Psoas muscle (tissue), 8 donors: ENCODE measurements around the gene UBAC2. TPM values are rescaled to one million over a fixed set of nuclear protein-coding genes. Genes with fewer than 3 reads are reported as not detected.
"Not testable (repeated sequence)": the region's sequence is repeated elsewhere in the genome, so short reads cannot be mapped to it uniquely, and the experiment has no call there.

Source experiments
- ATAC-seq, 4 donors: fragments of 200-7000 bp; cut with Tn5 transposase; one replicate each; pipeline ENCODE4 v1.9.1; 2020; ENCODE audit warnings: moderate library complexity in 3 of 4, mild to moderate bottlenecking in 2 of 4
- DNase-seq, 2 donors: peaks; one replicate each; pipeline ENCODE4 v3.0.0-alpha.2; 2020
- H3K27ac ChIP-seq: fragments of 200-600 bp; one replicate; pipeline ENCODE4 v1.8.0; 2022
- H3K27me3 ChIP-seq, 3 donors: fragments of 200-600 bp in 1 of 3; one replicate each; pipeline versions ENCODE4 v1.6.1 to v1.8.0; 2013 to 2022; ENCODE audit warnings: low read length in 2 of 3, mild to moderate bottlenecking in 2 of 3, moderate library complexity in 1 of 3; ENCODE audit not compliant: insufficient read depth in 3 of 3
- H3K36me3 ChIP-seq, 2 donors: fragments of 200-600 bp in 1 of 2; one replicate each; pipeline versions ENCODE4 v1.6.1 to v1.8.0; 2013 to 2022; ENCODE audit warnings: low read depth in 1 of 2, mild to moderate bottlenecking in 1 of 2, moderate library complexity in 1 of 2; ENCODE audit not compliant: insufficient read depth in 1 of 2
- H3K4me1 ChIP-seq: fragments of 200-600 bp; one replicate; pipeline ENCODE4 v1.8.0; 2022
- H3K4me3 ChIP-seq: fragments of 200-600 bp; one replicate; pipeline ENCODE4 v1.8.0; 2022; ENCODE audit warnings: mild to moderate bottlenecking
- H3K9me3 ChIP-seq: fragments of 200-600 bp; one replicate; pipeline ENCODE4 v1.8.0; 2022
- CTCF ChIP-seq: fragments of 200-600 bp; IDR thresholded peaks from one replicate; pipeline ENCODE4 v1.8.0; 2022; ENCODE audit warnings: antibody characterized with exemption
- WGBS, 3 donors: extraction: QIAGEN DNeasy Blood & Tissue Kit; methylation state at CpG; one replicate each; pipeline versions ENCODE4 v1.1.6 to v1.1.7; 2013; 5-methylcytosine and 5-hydroxymethylcytosine counted together
- intact Hi-C, 2 donors: fragments of 100-400 bp; cut with DNase I; formaldehyde crosslinking; loops; one replicate each; pipeline versions ENCODE4 v1.11.0 to v1.14.2; 2022
- polyA plus RNA-seq, 3 donors: library from polyadenylated mRNA; stranded (reverse); fragments of 200-250 nt; gene quantifications; one replicate each; pipeline ENCODE4 v1.2.3, GENCODE V29; 2013
- total RNA-seq, 4 donors: library from RNA; stranded (reverse); fragmentation: NEBNext Ultra II Directional in 2 of 4; extraction: Animal tissue kit (Norgen Biotek cat#: 25700) in 2 of 4; gene quantifications; one replicate each; pipeline versions ENCODE4 v1.2.1 to v1.2.4, GENCODE V29; 2021 to 2023
- donor health status: healthy with polysubstance abuse.
- donor health status: DM: no; HTN: no; CAD: no; lungs with moderate emphysema.
- donor health status: Bipolar disorder and iron deficiency.
- donor health status: healthy.
- donor health status: DM: yes; HTN: yes; CAD: no.
- donor health status: DM: no; HTN: no; CAD: no.
- donor health status: DM: no; HTN: no; CAD: no.
- donor health status: DM: yes; HTN: yes; CAD: no.

UBAC2 gene
- total and polyA plus RNA-seq, 7 donors = 54.1 to 97.1 (median 71.7) TPM

GRCh38 chr13:99226513-99226912, 25.9 kb downstream of the UBAC2 start:
- no peaks in the 10 kb centered on the region for H3K9me3 ChIP-seq
- peaks cover 71% of the 10 kb centered on the region for H3K4me1 ChIP-seq
- no peak for ATAC-seq
- H3K27ac ChIP-seq = peak overlapping the region; percentile 58
- no peaks in the 10 kb centered on the region for H3K36me3 ChIP-seq
- no peak overlapping the region for H3K4me3 ChIP-seq
- H3K27me3 ChIP-seq = no peaks in the 10 kb centered on the region
- no peak for DNase-seq
- intact Hi-C loops = loop anchor here in 1 of 2 donors (5.0 kb wide), 1 partner anchor 36 kb away; no protein-coding TSS in a partner anchor
- no peak for TF ChIP-seq CTCF
- WGBS, 3 donors = 65 to 68% (median 65%) methylated on average over 2 of the region's 2 CpGs

DNA sequence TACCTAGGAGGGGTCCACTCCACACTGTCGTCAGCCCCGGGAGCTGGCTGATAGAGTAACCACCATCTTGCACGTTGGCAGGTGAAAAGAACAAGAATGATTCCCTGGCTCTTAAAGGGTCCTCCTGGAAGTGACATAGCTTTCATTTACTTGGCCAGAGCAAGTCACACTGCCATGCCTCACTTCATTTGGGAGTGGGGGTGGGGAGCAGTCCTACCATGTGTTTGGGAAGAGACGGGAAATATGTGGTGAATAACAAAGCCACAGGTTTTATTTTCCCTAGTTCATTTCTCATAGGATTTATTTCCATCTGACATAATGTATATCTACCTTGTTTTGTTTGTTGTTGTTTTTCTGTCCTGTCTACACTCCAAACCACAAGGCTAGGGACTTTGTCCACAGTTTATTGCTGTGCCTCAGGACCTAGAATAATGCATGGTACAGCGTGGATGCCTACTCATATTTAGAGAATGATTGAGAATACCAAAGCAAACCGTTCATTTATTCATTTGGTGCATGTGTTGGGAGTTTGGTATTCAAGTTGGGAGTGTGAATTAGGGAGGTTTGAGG, 26.8 kb downstream of the UBAC2 start:
- 90 to 94% (median 91%) methylated on average over 6 of the region's 6 CpGs for WGBS, 3 donors
- ATAC-seq = no peak

GRCh38 chr13:99227909-99228688, 27.4 kb downstream of the UBAC2 start:
- WGBS, 3 donors = 77 to 88% (median 79%) methylated on average over 15 of the region's 15 CpGs
- intact Hi-C loops = loop anchor here in 1 of 2 donors (5.0 kb wide), 1 partner anchor 34 kb away; no protein-coding TSS in a partner anchor
- DNase-seq (peak; percentile 51 to 72), ATAC-seq (peak; percentile 60 to 90 (median 80))
- H3K9me3 ChIP-seq = no peaks in the 10 kb centered on the region
- peak overlapping the region; percentile 83 for H3K27ac ChIP-seq
- no peaks in the 10 kb centered on the region for H3K36me3 ChIP-seq
- H3K4me1 ChIP-seq = peaks cover 76% of the 10 kb centered on the region
- H3K4me3 ChIP-seq = no peak overlapping the region
- TF ChIP-seq CTCF = no peak
- no peaks in the 10 kb centered on the region for H3K27me3 ChIP-seq

More for the DNA sequence above, 26.8 kb downstream of the UBAC2 start:
- no peak for DNase-seq
- H3K27ac ChIP-seq = peak overlapping the region; percentile 83
- intact Hi-C loops = loop anchor here in 1 of 2 donors (5.0 kb wide), 1 partner anchor 35 kb away; no protein-coding TSS in a partner anchor
- TF ChIP-seq CTCF = no peak
- no peak overlapping the region for H3K4me3 ChIP-seq
- no peaks in the 10 kb centered on the region for H3K36me3 ChIP-seq
- H3K4me1 ChIP-seq = peaks cover 74% of the 10 kb centered on the region
- H3K9me3 ChIP-seq = no peaks in the 10 kb centered on the region
- no peaks in the 10 kb centered on the region for H3K27me3 ChIP-seq

- ATAC-seq = peak; percentile 29 to 69 (median 41)
- no peaks in the 10 kb centered on the region for H3K36me3 ChIP-seq
- H3K9me3 ChIP-seq = no peaks in the 10 kb centered on the region
- intact Hi-C loops = loop anchor here in 1 of 2 donors (5.0 kb wide), 1 partner anchor 33 kb away; no protein-coding TSS in a partner anchor
- 43 to 58% (median 49%) methylated on average over 13 of the region's 13 CpGs for WGBS, 3 donors
- no peak for DNase-seq
- H3K27me3 ChIP-seq = no peaks in the 10 kb centered on the region
- TF ChIP-seq CTCF = no peak
- H3K4me1 ChIP-seq = peaks cover 72% of the 10 kb centered on the region
- peak overlapping the region; percentile 83 for H3K27ac ChIP-seq
- no peak overlapping the region for H3K4me3 ChIP-seq
Measured at GRCh38 chr13:99228737-99229691, 28.4 kb downstream of the UBAC2 start.

GRCh38 chr13:99230588-99230987, 29.9 kb downstream of the UBAC2 start:
- DNase-seq, H3K9me3 ChIP-seq, H3K27me3 ChIP-seq, intact Hi-C loops, H3K4me3 ChIP-seq, H3K36me3 ChIP-seq: not testable (repeated sequence)
- 85 to 92% (median 85%) methylated on average over 12 of the region's 12 CpGs for WGBS, 3 donors
- Histone ChIP-seq H3K27ac (peak overlapping the region; percentile 83), H3K4me1 (peaks cover 62% of the 10 kb centered on the region)
- ATAC-seq = peak in 2 of 4 donors; percentile 29 to 50
